Epithelial cell of alveolus of lung (primary cell): ENCODE results near the gene GARIN3. TPM values are rescaled to one million over a fixed set of nuclear protein-coding genes. Genes with fewer than 3 reads are reported as not detected.

Experiments
- total RNA-seq: library from RNA; depleted of rRNA; stranded (reverse); fragments of >200 nt; gene quantifications from 2 replicates; pipeline ENCODE4 v1.2.1, GENCODE V29; 2015

The GARIN3 gene
- not detected in 2 replicates for total RNA-seq

GRCh38 chr5:157166214-157167213, at the start of gene GARIN3:
Gene GARIN3 (minus strand): TSS chr5:157166264. CDS start chr5:157166168, 96 bp downstream.

GRCh38 chr5:157180374-157181264, 14.6 kb upstream of the GARIN3 start, which contains the start of gene ITK:
Gene ITK (plus strand): TSS chr5:157180840. CDS start chr5:157180978, 138 bp downstream.

GRCh38 chr5:157142317-157143126, 23.5 kb downstream of the GARIN3 start, which contains the start of gene MED7:
Gene MED7 (minus strand): TSS chr5:157142865. CDS start chr5:157139431, 3,434 bp downstream.

Other genes with a start within 250 kb of the GARIN3 start
- not detected in 2 replicates for gene TIMD4, start 203.0 kb downstream of the GARIN3 start, total RNA-seq
- not detected in 2 replicates for gene HAVCR1, start 107.1 kb downstream of the GARIN3 start, total RNA-seq
- 0.39 and 0.88 TPM in 2 replicates for gene HAVCR2, start 57.2 kb downstream of the GARIN3 start, total RNA-seq
- gene MED7, start 23.4 kb downstream of the GARIN3 start, total RNA-seq: 8.1 and 8.7 TPM in 2 replicates
- not detected in 2 replicates for gene ITK, start 14.6 kb upstream of the GARIN3 start, total RNA-seq
- gene CYFIP2, start 99.9 kb upstream of the GARIN3 start, total RNA-seq: 9.4 and 17.1 TPM in 2 replicates